Activated CD4-positive, CD25-positive, alpha-beta regulatory T cell treated with anti-CD3 and anti-CD28 coated beads, Interleukin-2, amount 50 U/mL, for 16 hours (primary cell): ENCODE data around the gene MYO10.
"Not testable (repeated sequence)": the region's sequence is repeated elsewhere in the genome, so short reads cannot be mapped to it uniquely, and the experiment has no call there.

Experiments
- DNase-seq: peaks from one replicate; pipeline ENCODE4 v3.0.0-alpha.2; 2020; ENCODE audit warnings: low read depth, low spot score

The MYO10 gene

GRCh38 chr5:16862777-16863176, 73.3 kb downstream of the MYO10 start:
- DNase-seq = no peak

- no peak for DNase-seq
Measured at GRCh38 chr5:16859346-16859745, 76.7 kb downstream of the MYO10 start.

DNA sequence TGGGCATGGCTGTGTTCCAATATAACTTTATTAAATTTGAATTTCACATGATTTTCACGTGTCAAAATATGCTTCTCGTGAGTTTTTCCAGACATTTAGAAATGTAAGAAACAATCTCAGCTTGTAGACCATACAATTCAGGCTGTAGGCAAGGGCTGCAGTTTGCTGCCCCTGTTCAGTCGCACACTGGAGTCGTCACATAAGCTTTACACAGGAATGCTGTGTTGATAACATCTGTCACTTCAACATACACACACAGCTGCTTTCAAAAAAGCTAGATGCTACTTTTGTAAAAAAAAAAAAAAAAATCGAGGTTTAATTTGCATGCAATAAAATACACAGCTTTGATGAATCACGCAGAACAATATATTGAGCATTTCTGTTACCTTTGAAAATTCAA, 77.9 kb downstream of the MYO10 start:
- DNase-seq = no peak

GRCh38 chr5:16857635-16858034, 78.5 kb downstream of the MYO10 start:
- no peak for DNase-seq

GRCh38 chr5:16856531-16856930, 79.6 kb downstream of the MYO10 start:
- no peak for DNase-seq

DNA sequence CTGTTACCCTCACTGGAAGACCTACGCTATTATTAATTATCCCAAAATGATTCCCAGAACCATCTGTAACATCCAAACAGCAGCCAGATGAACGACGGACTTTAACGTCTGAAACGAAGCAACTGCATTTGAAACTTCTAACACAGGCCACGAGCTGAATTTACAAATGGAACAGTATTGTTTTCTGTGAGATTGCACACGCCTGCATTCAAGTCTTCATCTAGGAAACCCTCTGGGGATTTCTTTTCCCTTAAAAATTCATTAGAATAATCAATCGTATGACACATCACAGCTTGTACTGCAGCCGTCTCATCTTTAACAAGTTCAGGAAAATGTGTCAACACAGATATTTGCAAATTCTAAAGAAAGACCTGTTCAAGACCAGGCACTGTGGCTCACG, 80.2 kb downstream of the MYO10 start:
- no peak for DNase-seq

- DNase-seq = no peak
Measured at GRCh38 chr5:16855485-16855884, 80.6 kb downstream of the MYO10 start.

DNA sequence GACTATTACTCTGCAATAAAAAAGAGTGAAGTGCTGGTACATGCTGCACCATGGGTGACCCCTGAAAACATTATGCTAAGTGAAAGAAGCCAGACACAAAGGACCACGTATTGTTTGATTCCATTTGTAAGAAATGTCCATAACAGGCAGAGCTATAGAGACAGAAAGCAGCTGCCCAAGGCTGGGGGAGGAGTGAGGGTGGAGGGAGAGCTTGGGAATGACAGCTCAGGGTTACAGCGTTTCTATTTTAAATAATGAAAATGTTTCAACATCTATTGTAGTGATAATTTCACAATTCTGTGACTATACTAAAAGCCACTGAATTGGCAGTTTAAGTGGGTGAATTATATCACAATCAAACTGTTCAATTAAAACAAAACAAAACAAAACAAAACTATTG, 81.7 kb downstream of the MYO10 start:
- DNase-seq = no peak

- no peak for DNase-seq
Measured at GRCh38 chr5:16853518-16853917, 82.6 kb downstream of the MYO10 start.

DNA sequence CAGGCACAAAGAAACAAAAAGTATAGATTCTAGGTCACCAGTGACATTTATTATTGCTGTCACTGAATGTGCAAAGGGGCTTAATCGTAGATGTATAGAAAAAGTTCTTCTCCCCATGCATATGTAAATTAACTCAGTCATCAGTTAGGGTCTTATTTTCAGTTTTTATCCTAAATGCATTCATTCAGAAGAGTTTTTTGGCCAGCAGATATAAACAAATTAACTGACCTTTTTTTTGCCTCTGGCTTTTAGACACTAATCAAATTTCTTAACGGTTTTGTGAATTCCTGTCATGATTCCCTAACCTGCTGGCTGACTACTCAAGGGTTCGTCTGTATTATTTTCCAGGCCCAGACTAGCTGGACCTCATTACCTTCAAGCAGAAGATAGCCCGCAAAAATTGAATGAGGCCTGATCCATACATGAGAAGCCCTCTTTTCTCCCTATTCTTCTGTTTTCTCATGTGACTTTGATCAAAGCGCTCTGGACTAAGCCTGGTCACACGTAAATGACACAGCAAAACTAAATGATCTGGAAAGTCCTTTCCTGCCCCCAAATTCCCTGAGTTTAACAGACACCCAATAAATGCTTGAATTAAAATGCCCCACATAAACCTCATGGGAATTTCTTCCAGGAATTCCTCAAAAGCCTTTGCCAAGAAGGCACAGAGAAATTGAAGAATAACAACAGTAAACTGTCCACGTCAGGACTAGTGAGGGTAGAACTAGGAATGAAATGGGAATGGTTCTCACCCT, 83.7 kb downstream of the MYO10 start:
- DNase-seq = no peak

DNA sequence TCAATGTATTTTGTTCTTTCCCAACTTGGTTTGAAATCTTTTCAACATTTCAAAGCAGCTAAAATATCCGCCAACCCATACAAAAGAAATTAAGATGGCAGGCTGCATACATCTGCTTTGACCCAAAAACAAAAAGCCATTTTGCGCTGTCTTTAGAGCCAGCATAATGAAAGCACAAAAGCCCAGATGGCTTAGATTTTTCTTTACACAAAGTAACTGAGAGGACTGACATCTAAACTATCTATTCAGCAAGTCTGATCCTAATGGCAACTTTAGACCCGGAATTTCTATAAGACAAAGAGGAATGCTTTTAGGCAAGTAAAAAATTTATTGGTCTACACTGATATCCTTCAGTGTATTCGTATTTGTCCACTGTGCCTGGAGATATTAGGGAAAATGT, 86.3 kb downstream of the MYO10 start:
- no peak for DNase-seq

DNA sequence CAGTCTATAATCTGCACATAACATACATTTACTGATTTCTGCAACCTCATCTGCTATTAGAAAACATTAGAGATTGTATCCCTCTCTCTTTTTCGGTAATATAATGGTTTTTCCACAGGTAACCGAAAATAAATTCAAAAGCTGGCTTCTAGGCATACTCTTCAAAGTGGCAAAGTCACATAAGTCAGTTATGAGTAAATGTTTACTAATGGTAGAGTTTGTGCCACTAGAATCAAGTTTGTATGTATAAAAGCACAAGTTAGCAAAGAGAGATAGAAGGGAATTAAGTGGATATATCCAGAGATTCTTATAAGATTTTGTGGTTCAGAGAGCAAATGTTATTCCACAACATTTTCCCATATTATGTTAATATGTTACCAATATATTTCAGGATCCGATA, 86.9 kb downstream of the MYO10 start:
- no peak for DNase-seq

DNA sequence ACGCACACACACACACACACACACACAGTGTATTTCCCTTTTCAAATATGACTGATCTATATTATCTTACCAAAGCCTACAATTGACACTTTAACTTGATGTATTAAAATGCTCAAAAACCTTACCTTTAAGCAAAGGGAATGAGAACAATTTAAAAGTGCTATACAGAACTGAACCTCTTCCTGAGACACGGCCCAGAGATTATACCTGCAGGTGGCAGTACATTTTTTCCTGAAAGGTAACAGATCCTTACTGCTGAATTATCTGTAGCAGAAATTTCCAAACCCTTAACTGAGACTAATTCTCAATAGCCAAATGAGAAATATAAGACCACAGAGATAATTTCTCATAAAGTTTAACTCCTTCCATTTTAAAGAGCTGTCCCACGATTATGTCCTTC, 91.1 kb downstream of the MYO10 start:
- DNase-seq = no peak

GRCh38 chr5:16842896-16843295, 93.2 kb downstream of the MYO10 start:
- no peak for DNase-seq

GRCh38 chr5:16841416-16841815, 94.7 kb downstream of the MYO10 start:
- no peak for DNase-seq

DNA sequence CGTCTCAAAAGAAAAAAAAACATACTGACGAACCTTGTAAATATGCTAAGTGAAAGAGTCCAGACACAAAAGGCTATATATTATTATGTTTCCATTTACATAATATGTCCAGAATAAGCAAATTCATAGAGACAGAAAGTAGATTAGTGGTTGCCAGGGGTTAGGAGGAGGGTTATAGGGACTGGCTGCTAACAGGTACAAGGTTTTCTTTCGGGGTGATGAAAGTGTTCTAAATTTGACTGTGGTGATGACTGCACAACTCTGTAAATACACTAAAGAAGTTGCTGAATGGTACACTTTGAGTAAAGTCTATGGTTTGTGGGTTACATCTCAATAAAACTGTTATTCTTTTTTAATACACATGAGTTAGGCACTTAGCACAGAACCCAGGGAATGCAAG, 98.8 kb downstream of the MYO10 start:
- no peak for DNase-seq

DNA sequence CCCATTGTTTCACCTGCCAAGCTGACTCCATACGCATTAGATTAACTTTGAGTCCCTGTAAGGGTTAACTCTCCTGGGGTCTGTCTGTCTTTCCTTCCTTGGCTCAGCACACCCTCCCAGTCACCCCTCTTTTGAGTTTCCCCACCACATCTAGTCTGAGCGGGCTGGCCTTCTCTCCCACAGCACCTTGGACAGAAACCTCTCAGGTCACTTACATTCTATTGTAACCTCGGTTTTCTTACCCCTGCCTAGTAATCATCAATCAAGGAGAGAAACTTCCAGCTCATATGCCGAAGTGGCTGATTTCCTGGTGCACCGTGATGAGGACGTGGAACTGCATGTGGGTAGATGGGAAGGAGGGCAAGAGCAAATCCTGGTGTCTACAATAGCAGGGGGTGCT, 102.1 kb downstream of the MYO10 start:
- DNase-seq = no peak

DNA sequence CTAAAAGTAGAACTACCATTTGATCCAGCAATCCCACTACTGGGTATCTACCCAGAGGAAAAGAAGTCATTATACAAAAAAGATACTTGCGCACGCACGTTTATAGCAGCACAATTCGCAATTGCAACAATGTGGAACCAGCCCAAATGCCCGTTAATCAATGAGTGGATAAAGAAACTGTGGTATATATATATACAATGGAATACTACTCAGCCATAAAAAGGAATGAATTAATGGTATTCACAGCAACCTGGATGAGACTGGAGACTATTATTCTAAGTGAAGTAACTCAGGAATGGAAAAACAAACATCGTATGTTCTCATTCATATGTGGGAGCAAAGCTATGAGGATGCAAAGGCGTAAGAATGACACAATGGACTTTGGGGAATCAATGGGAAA, 104.8 kb downstream of the MYO10 start:
- DNase-seq = not testable (repeated sequence)

- DNase-seq = no peak
Measured at GRCh38 chr5:16827755-16828154, 108.3 kb downstream of the MYO10 start.

- no peak for DNase-seq
Measured at GRCh38 chr5:16826379-16827125, 109.5 kb downstream of the MYO10 start.

GRCh38 chr5:16819522-16820167, 116.4 kb downstream of the MYO10 start:
- DNase-seq = no peak

GRCh38 chr5:16815432-16815831, 120.7 kb downstream of the MYO10 start:
- no peak for DNase-seq

DNA sequence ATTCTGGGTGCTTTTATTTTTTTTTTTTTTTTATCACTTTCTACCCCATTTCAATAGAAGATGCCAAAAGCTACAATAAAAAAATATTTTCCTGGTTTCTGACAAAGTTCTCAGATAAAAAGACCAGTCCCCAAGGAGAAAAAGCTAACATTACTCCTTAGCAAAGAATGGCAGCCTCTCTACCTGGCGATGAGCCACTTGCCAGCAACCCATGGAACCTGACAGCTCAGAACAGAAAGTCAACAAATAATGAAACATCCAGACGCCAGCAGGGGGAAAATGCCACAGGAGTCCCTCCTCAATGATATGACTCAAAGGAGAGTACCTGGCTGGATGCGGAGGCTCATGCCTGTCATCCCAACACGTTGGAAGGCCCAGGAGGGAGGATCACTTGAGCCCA, 123.2 kb downstream of the MYO10 start:
- no peak for DNase-seq
